H1 (cell line): ENCODE measurements around the gene FBXO21. TPM values are rescaled to one million over a fixed set of nuclear protein-coding genes. Genes with fewer than 3 reads are reported as not detected.

Experiments used
- CTCF ChIA-PET: fragments of 300-600 bp; sonication (Branson Sonifier 250); formaldehyde crosslinking; loops from one replicate; lab custom pipeline; 2021; ENCODE audit not compliant: partially characterized antibody; lab: Charles Lee
- POLR2A ChIA-PET: fragments of 300-600 bp; sonication (Branson Sonifier 250); formaldehyde crosslinking; loops from one replicate; lab custom pipeline; 2021; ENCODE audit warnings: inconsistent platforms; ENCODE audit not compliant: partially characterized antibody; lab: Charles Lee
- DNase-seq, 2 experiments: peaks; one replicate each; pipeline versions ENCODE4 v3.0.0 to v3.0.0-alpha.2; 2010 to 2022; ENCODE audit warnings: low spot score in 2 of 2, low read depth in 1 of 2, mixed read lengths in 1 of 2
- FAIRE-seq: peaks from 2 replicates; lab custom pipeline; 2011; peaks lifted over from hg19 to GRCh38; lab: Jason Lieb, UNC
- H2AFZ ChIP-seq: 2 replicates; pipeline ENCODE4 v1.8.1; 2012; ENCODE audit warnings: low read length, inconsistent platforms
- H2AK5ac ChIP-seq: 2 replicates; pipeline ENCODE4 v1.6.1; 2013; ENCODE audit warnings: low read depth, low read length
- H2BK120ac ChIP-seq: replicated peaks from 2 replicates; pipeline ENCODE3; 2013; ENCODE audit warnings: low read depth, low read length, inconsistent platforms
- H2BK12ac ChIP-seq: 2 replicates; pipeline ENCODE4 v1.6.1; 2013; ENCODE audit warnings: low read depth, low read length
- H2BK15ac ChIP-seq: 2 replicates; pipeline ENCODE4 v1.6.1; 2013; ENCODE audit warnings: low read length
- H2BK20ac ChIP-seq: 2 replicates; pipeline ENCODE4 v1.6.1; 2013; ENCODE audit warnings: low read length
- H2BK5ac ChIP-seq: 2 replicates; pipeline ENCODE4 v1.6.1; 2013; ENCODE audit warnings: low read depth, low read length
- H3K14ac ChIP-seq: 2 replicates; pipeline ENCODE4 v1.6.1; 2013; ENCODE audit warnings: inconsistent platforms; ENCODE audit not compliant: insufficient read length
- H3K18ac ChIP-seq: 2 replicates; pipeline ENCODE4 v1.6.1; 2013; ENCODE audit warnings: low read length; ENCODE audit errors: extremely low read depth
- H3K23ac ChIP-seq: 2 replicates; pipeline ENCODE4 v1.6.1; 2013; ENCODE audit warnings: inconsistent platforms; ENCODE audit not compliant: insufficient read length
- H3K23me2 ChIP-seq: 2 replicates; pipeline ENCODE4 v1.6.1; 2013; ENCODE audit warnings: low read depth, low read length
- H3K27ac ChIP-seq: 2 replicates; pipeline ENCODE4 v1.6.1; 2011; ENCODE audit warnings: low read depth, low read length, inconsistent platforms
- H3K27me3 ChIP-seq, 4 experiments: replicated peaks in 1 of 4; 1 replicate in 1 of 4; 2 replicates in 3 of 4; pipeline versions ENCODE4 v1.6.1 to v1.8.1; 2011 to 2013; ENCODE audit warnings: low read length in 3 of 4, mild to moderate bottlenecking in 3 of 4, inconsistent platforms in 2 of 4, mixed read lengths in 2 of 4, moderate library complexity in 1 of 4; ENCODE audit not compliant: control insufficient read depth in 3 of 4, insufficient read depth in 3 of 4; ENCODE audit errors: extremely low read depth in 1 of 4
- H3K36me3 ChIP-seq, 4 experiments: 2 replicates each; pipeline versions ENCODE4 v1.6.1 to v1.8.1; 2011 to 2013; ENCODE audit warnings: mild to moderate bottlenecking in 4 of 4, low read length in 3 of 4, moderate library complexity in 2 of 4, control low read depth in 1 of 4, inconsistent platforms in 1 of 4; ENCODE audit not compliant: insufficient read depth in 4 of 4, control insufficient read depth in 2 of 4
- H3K4ac ChIP-seq: replicated peaks from 2 replicates; pipeline ENCODE3; 2013; ENCODE audit warnings: low read length, low read depth, mixed read lengths, inconsistent platforms; ENCODE audit not compliant: insufficient read length
- H3K4me1 ChIP-seq, 4 experiments: replicated peaks in 1 of 4; 1 replicate in 1 of 4; 2 replicates in 3 of 4; pipeline versions ENCODE4 v1.6.1 to v1.8.1; 2011 to 2013; ENCODE audit warnings: low read length in 3 of 4, inconsistent platforms in 2 of 4, mixed read lengths in 1 of 4; ENCODE audit not compliant: insufficient read depth in 4 of 4, control insufficient read depth in 3 of 4
- H3K4me2 ChIP-seq, 2 experiments: 2 replicates each; pipeline versions ENCODE4 v1.6.1 to v1.8.1; 2011 to 2013; ENCODE audit warnings: low read depth in 2 of 2, low read length in 2 of 2, control low read depth in 1 of 2, inconsistent platforms in 1 of 2, mild to moderate bottlenecking in 1 of 2; ENCODE audit not compliant: insufficient read depth in 1 of 2
- H3K4me3 ChIP-seq, 4 experiments: fragments of 200-600, 300-600 bp in 1 of 4; sonication (generic), shearing (Covaris generic), sonication (Bioruptor Twin) in 1 of 4; 2 replicates each; pipeline versions ENCODE4 v1.5.1 to v1.8.1; 2011 to 2016; ENCODE audit warnings: low read length in 4 of 4, low read depth in 3 of 4, control low read depth in 2 of 4, inconsistent platforms in 2 of 4, mild to moderate bottlenecking in 2 of 4, mixed read lengths in 1 of 4, moderate library complexity in 1 of 4; ENCODE audit not compliant: insufficient read depth in 2 of 4; ENCODE audit errors: extremely low read depth in 1 of 4
- H3K56ac ChIP-seq: replicated peaks from 2 replicates; pipeline ENCODE3; 2013; ENCODE audit warnings: low read depth, mild to moderate bottlenecking, mixed read lengths, low read length, inconsistent platforms; ENCODE audit not compliant: insufficient read length
- H3K79me1 ChIP-seq: 2 replicates; pipeline ENCODE4 v1.6.1; 2013; ENCODE audit warnings: low read depth, low read length, control low read depth
- H3K79me2 ChIP-seq, 2 experiments: 2 replicates each; pipeline versions ENCODE4 v1.6.1 to v1.8.1; 2012 to 2013; ENCODE audit warnings: low read length in 2 of 2, mild to moderate bottlenecking in 2 of 2, inconsistent platforms in 1 of 2; ENCODE audit not compliant: insufficient read depth in 2 of 2, control insufficient read depth in 1 of 2
- H3K9ac ChIP-seq, 4 experiments: replicated peaks in 1 of 4; 1 replicate in 1 of 4; 2 replicates in 3 of 4; pipeline versions ENCODE4 v1.6.1 to v1.8.1; 2011 to 2013; ENCODE audit warnings: low read depth in 3 of 4, low read length in 3 of 4, control low read depth in 2 of 4, mild to moderate bottlenecking in 2 of 4, moderate library complexity in 2 of 4, inconsistent platforms in 1 of 4; ENCODE audit errors: extremely low read depth in 1 of 4
- H3K9me3 ChIP-seq, 2 experiments: 2 replicates each; pipeline versions ENCODE4 v1.6.1 to v1.8.1; 2012 to 2013; ENCODE audit warnings: mild to moderate bottlenecking in 2 of 2, moderate library complexity in 2 of 2, control low read depth in 1 of 2, inconsistent platforms in 1 of 2, low read depth in 1 of 2, low read length in 1 of 2, mixed read lengths in 1 of 2; ENCODE audit not compliant: insufficient read depth in 2 of 2
- H4K20me1 ChIP-seq, 2 experiments: replicated peaks in 1 of 2; 2 replicates each; pipeline versions ENCODE3 to v1.8.1; 2011 to 2013; ENCODE audit warnings: inconsistent platforms in 2 of 2, low read length in 2 of 2, mild to moderate bottlenecking in 1 of 2; ENCODE audit not compliant: insufficient read depth in 2 of 2, control insufficient read depth in 1 of 2
- H4K5ac ChIP-seq: 2 replicates; pipeline ENCODE4 v1.6.1; 2013; ENCODE audit warnings: low read length, low read depth, mixed read lengths, inconsistent platforms; ENCODE audit not compliant: insufficient read length
- H4K8ac ChIP-seq: 2 replicates; pipeline ENCODE4 v1.8.0; 2013; ENCODE audit warnings: mild to moderate bottlenecking, moderate library complexity, low read length, inconsistent platforms; ENCODE audit not compliant: insufficient read depth; ENCODE audit errors: extremely low read depth
- H4K91ac ChIP-seq: replicated peaks from 2 replicates; pipeline ENCODE3; 2013; ENCODE audit warnings: low read length, mixed read lengths, inconsistent platforms; ENCODE audit not compliant: insufficient read length
- BRCA1 ChIP-seq: IDR thresholded peaks from 2 replicates; pipeline ENCODE4 v1.6.1; 2012; ENCODE audit warnings: low read depth, low read length, improper control_type of control experiment
- CEBPB ChIP-seq: IDR thresholded peaks from 2 replicates; pipeline ENCODE4 v1.6.1; 2012; ENCODE audit warnings: low read depth, low read length
- KDM1A ChIP-seq: fragments of 200-600, 300-600 bp; sonication (generic); IDR thresholded peaks from 2 replicates; pipeline ENCODE4 v1.7.1; 2016; ENCODE audit warnings: mild to moderate bottlenecking, low read length, borderline replicate concordance
- KDM4A ChIP-seq: IDR thresholded peaks from one replicate; pipeline ENCODE4 v1.7.1; 2012; ENCODE audit warnings: low read depth, mild to moderate bottlenecking, moderate library complexity, low read length, inconsistent platforms; ENCODE audit not compliant: severe bottlenecking
- NRF1 ChIP-seq: IDR thresholded peaks from 2 replicates; pipeline ENCODE4 v1.6.1; 2011; ENCODE audit warnings: mild to moderate bottlenecking, low read depth, low read length, improper control_type of control experiment
- PHF8 ChIP-seq: fragments of 200-600 bp; sonication (generic); conservative IDR thresholded peaks from 2 replicates; pipeline ENCODE4 v1.7.1; 2012; ENCODE audit warnings: low read depth, mild to moderate bottlenecking, inconsistent platforms, low read length, moderate library complexity
- RAD21 ChIP-seq, 2 experiments: IDR thresholded peaks in 1 of 2; conservative IDR thresholded peaks in 1 of 2; 2 replicates each; pipeline ENCODE4 v1.6.1; 2011; ENCODE audit warnings: low read depth in 2 of 2, low read length in 2 of 2, improper control_type of control experiment in 1 of 2, inconsistent platforms in 1 of 2, mild to moderate bottlenecking in 1 of 2, moderate library complexity in 1 of 2
- SP2 ChIP-seq: IDR thresholded peaks from 2 replicates; pipeline ENCODE4 v1.6.1; 2012; ENCODE audit warnings: mild to moderate bottlenecking, low read length, inconsistent platforms
- TAF1 ChIP-seq: IDR thresholded peaks from 2 replicates; pipeline ENCODE4 v1.6.1; 2011; ENCODE audit warnings: mild to moderate bottlenecking, low read depth, low read length
- YY1 ChIP-seq: IDR thresholded peaks from 2 replicates; pipeline ENCODE4 v1.6.1; 2011; ENCODE audit warnings: low read depth, mild to moderate bottlenecking, low read length
- WGBS, 2 experiments: shearing (Covaris generic) in 1 of 2; methylation state at CpG; one replicate each; pipeline versions ENCODE4 v1.1.6 to v1.1.7; 2013 to 2015; ENCODE audit warnings: low lambda C conversion rate in 2 of 2, mixed read lengths in 2 of 2, inconsistent platforms in 1 of 2, low coverage in 1 of 2, missing lambda C conversion rate in 1 of 2; ENCODE audit not compliant: insufficient replicate concordance in 2 of 2, insufficient coverage in 1 of 2, insufficient read length in 1 of 2; ENCODE audit errors: extremely low coverage in 1 of 2, missing lambda C conversion rate in 1 of 2; 5-methylcytosine and 5-hydroxymethylcytosine counted together
- polyA plus RNA-seq, 7 experiments: library from polyadenylated mRNA; depleted of rRNA in 3 of 7; stranded (reverse) in 5 of 7; unstranded in 2 of 7; fragments of >200 nt in 5 of 7; fragments of 200-250 nt in 2 of 7; gene quantifications; 1 replicate in 5 of 7; 2 replicates in 1 of 7; 4 replicates in 1 of 7; pipeline versions ENCODE4 v1.2.1 to v1.2.3, GENCODE V29; 2011 to 2013; ENCODE audit warnings: missing spikeins in 2 of 7, mixed read lengths in 2 of 7
- total RNA-seq: library from RNA; stranded (reverse); fragmentation: NEBNext Ultra II Directional; extraction: Animal tissue kit (Norgen Biotek cat#: 25700); gene quantifications from 2 replicates; pipeline ENCODE4 v1.2.1, GENCODE V29; 2021

Gene FBXO21
- total and polyA plus RNA-seq, 2 of the 8 experiments (the other 6 are each of a cell fraction or from before 2014, with no cell fraction given) = 57.0 to 80.6 TPM

DNA sequence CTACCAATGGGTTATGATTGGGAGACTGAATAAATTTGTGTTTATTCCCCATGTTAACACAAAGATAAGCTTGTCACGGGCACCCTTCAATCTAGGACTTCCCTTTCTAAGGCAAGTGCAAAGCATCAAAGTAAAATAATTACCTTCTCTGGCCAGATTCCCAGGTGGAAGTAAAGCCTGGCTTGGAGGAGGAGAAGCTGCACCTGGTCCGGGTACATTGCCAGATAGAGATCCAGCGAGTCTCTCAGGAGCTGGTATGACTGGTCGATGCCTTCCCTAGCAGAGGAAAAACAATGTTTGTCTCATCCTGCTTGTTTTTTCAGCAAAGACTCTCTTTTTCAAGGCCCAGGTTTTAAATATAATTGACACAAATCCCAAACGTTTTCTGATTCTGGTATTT is 24.9 kb downstream of the FBXO21 start:
- no peaks in the 10 kb centered on the region for H3K27me3 ChIP-seq
- ChIA-PET CTCF (interaction anchor here (0.6 to 1.1 kb wide), 2 partner anchors 14 to 692 kb away, joined by 3 to 6 read pairs; no protein-coding TSS in a partner anchor), POLR2A (interaction anchor here (0.6 kb wide), 1 partner anchor 417 kb away, joined by 3 read pairs; no protein-coding TSS in a partner anchor)
- no peaks in the 10 kb centered on the region for H3K23me2 ChIP-seq
- H3K4me2 ChIP-seq = no peak overlapping the region
- H2BK20ac ChIP-seq = no peak overlapping the region
- H2BK15ac ChIP-seq = no peak overlapping the region
- H3K9ac ChIP-seq = no peak overlapping the region
- H3K18ac ChIP-seq = no peak overlapping the region
- H3K79me1 ChIP-seq = no peaks in the 10 kb centered on the region; the same call in 1 of the 2 replicates
- H2AFZ ChIP-seq = no peak overlapping the region
- H3K14ac ChIP-seq = no peak overlapping the region
- H2AK5ac ChIP-seq = no peak overlapping the region
- 84% methylated on average over 5 of the region's 5 CpGs; no CpG with 5 or more reads in 1 of the 2 experiments for WGBS, 2 experiments
- H3K4me3 ChIP-seq = no peak overlapping the region
- H3K27ac ChIP-seq = no peak overlapping the region
- H2BK120ac ChIP-seq = no peak overlapping the region
- no peaks in the 10 kb centered on the region for H3K79me2 ChIP-seq
- no peak overlapping the region for H3K23ac ChIP-seq
- no peak overlapping the region for H4K5ac ChIP-seq
- FAIRE-seq = no peak
- H3K36me3 ChIP-seq = peaks cover 32 to 86% (median 57%) of the 10 kb centered on the region in 4 experiments
- H3K4me1 ChIP-seq = no peaks in the 10 kb centered on the region
- H3K4ac ChIP-seq = no peak overlapping the region
- H2BK12ac ChIP-seq = no peak overlapping the region
- no peak overlapping the region for H4K8ac ChIP-seq
- H4K20me1 ChIP-seq = peaks cover under 1 to 12% of the 10 kb centered on the region in 2 experiments
- no peak overlapping the region for H2BK5ac ChIP-seq
- H3K56ac ChIP-seq = no peak overlapping the region
- no peak overlapping the region for H4K91ac ChIP-seq
- no peak for DNase-seq
- no peaks in the 10 kb centered on the region for H3K9me3 ChIP-seq
- TF ChIP-seq PHF8 = no peak
- TF ChIP-seq CEBPB = no peak
- TF ChIP-seq RAD21 (IDR thresholded peaks at IDR 0.05 in 1 of 2, conservative IDR thresholded peaks at IDR 0.05 in 1 of 2; ENCODE audit: low read depth in 2 of 2, low read length in 2 of 2) = no peak
- no peak for TF ChIP-seq TAF1
- TF ChIP-seq SP2 = no peak
- TF ChIP-seq YY1 = no peak
- TF ChIP-seq KDM4A = no peak
- no peak for TF ChIP-seq NRF1
- TF ChIP-seq KDM1A = no peak
- TF ChIP-seq BRCA1 = no peak
